ENCODE results near the gene RNF215. TPM values are rescaled to one million over a fixed set of nuclear protein-coding genes. Genes with fewer than 3 reads are reported as not detected.
A peak's percentile ranks its signal among the peaks of the same experiment; 100 is the strongest.

The RNF215 gene
- total RNA-seq, result 1 to 10 TPM; 3.9 to 5.1 (median 4.4) TPM

DNA sequence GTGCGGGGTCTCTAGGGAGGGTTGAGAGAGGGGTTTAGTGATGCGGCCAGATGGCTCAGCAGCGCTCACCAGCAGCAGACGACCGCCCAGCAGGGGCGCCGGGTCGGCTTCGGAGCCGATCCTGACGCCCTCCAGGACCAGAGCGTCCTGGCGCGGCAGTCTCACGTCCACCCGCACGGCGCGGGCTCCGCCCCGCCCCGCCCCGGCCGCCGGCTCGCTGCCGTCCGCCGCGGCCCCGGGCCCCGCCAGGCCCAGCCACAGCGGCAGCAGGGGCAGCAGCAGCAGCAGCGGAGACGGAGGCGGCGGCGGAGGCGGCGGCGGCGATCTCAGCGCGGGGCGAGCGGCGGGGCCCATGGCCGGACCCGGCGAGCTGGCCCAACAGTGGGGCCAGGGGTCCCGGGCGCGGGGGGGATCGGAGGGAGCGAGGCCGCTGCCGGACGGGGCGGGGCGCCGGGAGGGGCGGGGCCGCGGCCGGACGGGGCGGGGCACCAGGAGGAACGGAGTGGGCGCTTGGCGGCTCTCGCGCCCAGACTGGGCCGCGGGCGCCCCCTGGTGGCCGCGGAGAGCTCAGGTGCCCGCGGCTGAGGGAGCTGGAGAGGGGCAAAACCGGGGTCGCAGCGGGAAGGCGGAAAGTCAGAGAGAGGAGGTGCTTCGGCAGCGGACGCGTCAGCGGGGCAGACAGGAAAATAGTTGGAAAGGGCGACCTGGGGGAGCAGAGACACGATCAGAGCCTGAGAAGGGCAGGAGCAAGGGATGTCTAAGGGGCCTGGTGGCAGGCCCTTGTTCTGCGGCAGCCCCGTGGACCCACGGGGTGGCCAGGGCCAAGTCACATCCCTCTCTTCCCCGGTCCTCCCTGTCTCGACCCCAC is at the start of gene RNF215:
TSS of gene RNF215 (minus strand) at position 452 of the 868 bp plus-strand sequence. CDS start at position 354, 98 bp downstream.
- Mint-ChIP-seq H3K4me3 (peak within 1 kb of the TSS; percentile 77), H3K36me3 (ENCODE audit: insufficient read depth) (no peaks in the 10 kb centered on the region), H3K27me3 (ENCODE audit: low read depth) (no peaks in the 10 kb centered on the region), H3K9me3 (no peaks in the 10 kb centered on the region), H3K4me1 (ENCODE audit: low read depth) (peaks cover 16% of the 10 kb centered on the region)
- peak; percentile 78 for DNase-seq
- ATAC-seq, result peak; percentile 85 to 88

DNA sequence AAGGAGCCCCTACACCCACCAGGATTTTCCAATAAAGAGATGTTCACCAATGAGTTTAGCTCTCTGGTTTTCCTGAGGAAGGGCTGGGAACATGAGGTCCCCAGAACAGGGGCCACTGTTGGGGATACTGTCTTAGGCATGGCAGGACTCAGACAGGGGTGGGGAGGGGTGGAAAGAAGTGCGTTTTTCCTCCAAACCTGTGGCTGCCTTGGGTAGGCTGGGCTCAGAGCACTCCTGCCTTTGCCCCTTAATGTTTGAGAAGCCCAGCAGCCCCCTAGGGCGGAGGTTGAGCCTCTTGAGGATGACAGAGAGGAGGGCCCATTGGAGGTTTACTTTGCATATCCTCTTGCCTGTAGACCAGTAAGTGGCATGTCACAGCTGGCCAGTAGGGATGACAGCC is 49.0 kb upstream of the RNF215 start:
- Mint-ChIP-seq H3K4me1 (ENCODE audit: low read depth) (peaks cover 24% of the 10 kb centered on the region), H3K27me3 (ENCODE audit: low read depth) (peaks cover 31% of the 10 kb centered on the region), H3K9me3 (peaks cover 13% of the 10 kb centered on the region), H3K36me3 (ENCODE audit: insufficient read depth) (peaks cover 7% of the 10 kb centered on the region), H3K4me3 (peak overlapping the region; percentile 81)
- no peak for DNase-seq
- ATAC-seq, result no peak

- DNase-seq, result peak; percentile 71
- H3K36me3 Mint-ChIP-seq (ENCODE audit: insufficient read depth), result peaks cover 7% of the 10 kb centered on the region
- H3K9me3 Mint-ChIP-seq, result peaks cover 13% of the 10 kb centered on the region
- H3K27me3 Mint-ChIP-seq (ENCODE audit: low read depth), result peaks cover 27% of the 10 kb centered on the region
- peak; percentile 94 for ATAC-seq
- H3K4me1 Mint-ChIP-seq (ENCODE audit: low read depth), result peaks cover 23% of the 10 kb centered on the region
- H3K4me3 Mint-ChIP-seq, result peak overlapping the region; percentile 81
Observed at GRCh38 chr22:30435674-30436126, 48.5 kb upstream of the RNF215 start.

DNA sequence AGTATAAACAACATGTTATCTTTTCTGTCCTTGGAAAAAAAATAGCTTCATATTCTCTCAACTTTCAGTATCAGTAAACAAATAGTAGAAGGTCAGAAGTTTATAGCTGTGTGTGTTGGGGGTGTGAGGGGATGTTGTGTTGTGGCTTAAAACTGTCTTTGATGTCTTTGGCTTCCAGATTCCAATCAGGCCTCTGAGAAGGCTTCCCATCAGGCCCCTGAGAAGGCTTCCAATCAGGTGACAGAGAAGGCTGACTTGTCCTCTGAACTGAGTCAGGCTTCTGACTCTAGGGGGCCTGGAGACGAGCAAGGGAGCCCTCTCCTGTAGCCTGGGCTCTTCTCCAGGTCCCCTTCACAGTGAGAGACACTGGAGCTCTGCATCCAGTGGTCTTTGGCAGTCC is 47.6 kb upstream of the RNF215 start:
- Mint-ChIP-seq H3K9me3 (peaks cover 13% of the 10 kb centered on the region), H3K27me3 (ENCODE audit: low read depth) (peaks cover 20% of the 10 kb centered on the region), H3K36me3 (ENCODE audit: insufficient read depth) (peaks cover 7% of the 10 kb centered on the region), H3K4me3 (no peak overlapping the region), H3K4me1 (ENCODE audit: low read depth) (peaks cover 23% of the 10 kb centered on the region)
- ATAC-seq (no peak), DNase-seq (no peak)

DNA sequence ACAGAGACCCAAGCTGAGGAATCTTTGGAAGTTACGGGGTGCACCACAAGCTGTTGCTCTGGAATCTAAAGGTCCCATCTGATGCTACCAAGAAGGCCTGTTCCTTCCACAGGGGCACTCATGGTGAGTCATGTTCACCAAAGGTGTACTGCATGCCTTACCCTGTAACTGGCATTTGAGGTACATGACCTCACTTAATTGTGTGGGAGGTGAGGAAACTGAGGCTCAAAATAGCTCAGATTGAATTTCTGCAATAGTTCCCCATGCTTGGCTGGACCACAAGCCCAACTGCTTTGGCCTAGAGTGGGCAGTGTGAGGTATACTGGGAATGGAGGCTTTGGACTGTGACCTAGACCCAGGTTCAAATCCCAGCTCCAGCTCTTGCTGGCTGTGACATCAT is 46.6 kb upstream of the RNF215 start:
- Mint-ChIP-seq H3K36me3 (ENCODE audit: insufficient read depth) (peaks cover 7% of the 10 kb centered on the region), H3K9me3 (peaks cover 13% of the 10 kb centered on the region), H3K4me1 (ENCODE audit: low read depth) (peaks cover 23% of the 10 kb centered on the region), H3K27me3 (ENCODE audit: low read depth) (peaks cover 14% of the 10 kb centered on the region), H3K4me3 (no peak overlapping the region)
- ATAC-seq (no peak), DNase-seq (no peak)

DNA sequence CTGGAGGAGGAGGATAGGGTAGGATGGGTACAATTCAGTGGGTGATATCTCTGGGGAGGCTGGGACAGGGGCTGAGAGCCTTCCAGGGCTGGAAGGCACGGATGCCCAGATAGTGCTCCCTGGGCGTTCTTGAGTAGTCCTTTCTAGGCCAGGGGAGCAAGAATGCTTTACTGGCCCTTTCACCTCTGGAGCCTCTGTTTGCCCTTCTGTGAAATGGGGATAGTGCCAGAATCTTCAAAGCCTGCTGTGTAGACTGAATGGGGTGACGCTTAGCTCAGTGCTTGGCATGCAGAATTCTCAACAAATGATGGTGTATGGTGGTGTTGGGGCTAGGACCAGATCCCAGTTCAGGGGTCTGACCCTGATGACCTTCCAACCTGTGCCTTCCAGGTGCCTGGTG is 46.0 kb upstream of the RNF215 start:
- peaks cover 9% of the 10 kb centered on the region for H3K27me3 Mint-ChIP-seq (ENCODE audit: low read depth)
- peaks cover 11% of the 10 kb centered on the region for H3K36me3 Mint-ChIP-seq (ENCODE audit: insufficient read depth)
- ATAC-seq (no peak), DNase-seq (no peak)
- no peak overlapping the region for H3K4me3 Mint-ChIP-seq
- peaks cover 23% of the 10 kb centered on the region for H3K4me1 Mint-ChIP-seq (ENCODE audit: low read depth)
- peaks cover 13% of the 10 kb centered on the region for H3K9me3 Mint-ChIP-seq

- ATAC-seq (no peak), DNase-seq (no peak)
- Mint-ChIP-seq H3K9me3 (peaks cover 13% of the 10 kb centered on the region), H3K4me3 (no peak overlapping the region), H3K4me1 (ENCODE audit: low read depth) (peaks cover 23% of the 10 kb centered on the region), H3K36me3 (ENCODE audit: insufficient read depth) (peaks cover 13% of the 10 kb centered on the region), H3K27me3 (ENCODE audit: low read depth) (peaks cover 2% of the 10 kb centered on the region)
Observed at GRCh38 chr22:30432520-30432919, 45.3 kb upstream of the RNF215 start.

DNA sequence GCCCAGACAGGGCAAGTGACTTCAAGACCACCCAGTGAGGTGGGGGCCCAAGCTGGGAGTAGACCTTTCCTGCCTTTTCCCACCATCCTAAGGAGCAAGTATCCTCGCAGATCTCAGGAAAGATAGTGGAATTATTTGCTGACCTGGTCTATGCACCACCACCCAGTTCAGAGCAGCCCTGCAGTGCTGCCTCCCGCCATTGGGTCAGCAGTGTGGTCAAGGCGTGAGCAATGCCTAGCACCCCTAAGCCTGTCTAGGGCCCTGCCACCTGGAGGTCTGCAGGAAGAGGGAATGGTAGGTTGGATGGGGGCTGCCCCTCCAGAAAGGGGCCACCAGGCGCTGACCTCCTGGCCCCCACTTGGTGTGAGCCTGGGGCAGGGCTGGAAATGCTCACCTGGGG is 44.9 kb upstream of the RNF215 start:
- peaks cover 12% of the 10 kb centered on the region for H3K9me3 Mint-ChIP-seq

GRCh38 chr22:30430933-30431332 is 43.7 kb upstream of the RNF215 start:
- H3K27me3 Mint-ChIP-seq (ENCODE audit: low read depth), result no peaks in the 10 kb centered on the region
- H3K4me1 Mint-ChIP-seq (ENCODE audit: low read depth), result peaks cover 33% of the 10 kb centered on the region
- H3K4me3 Mint-ChIP-seq, result no peak overlapping the region
- ATAC-seq, result no peak
- DNase-seq, result no peak
- peaks cover 12% of the 10 kb centered on the region for H3K36me3 Mint-ChIP-seq (ENCODE audit: insufficient read depth)
- H3K9me3 Mint-ChIP-seq, result peaks cover 7% of the 10 kb centered on the region

More for the DNA sequence above, 44.9 kb upstream of the RNF215 start:
- no peak overlapping the region for H3K4me3 Mint-ChIP-seq
- DNase-seq (no peak), ATAC-seq (no peak)
- no peaks in the 10 kb centered on the region for H3K27me3 Mint-ChIP-seq (ENCODE audit: low read depth)
- H3K4me1 Mint-ChIP-seq (ENCODE audit: low read depth), result peaks cover 27% of the 10 kb centered on the region
- peaks cover 13% of the 10 kb centered on the region for H3K36me3 Mint-ChIP-seq (ENCODE audit: insufficient read depth)

DNA sequence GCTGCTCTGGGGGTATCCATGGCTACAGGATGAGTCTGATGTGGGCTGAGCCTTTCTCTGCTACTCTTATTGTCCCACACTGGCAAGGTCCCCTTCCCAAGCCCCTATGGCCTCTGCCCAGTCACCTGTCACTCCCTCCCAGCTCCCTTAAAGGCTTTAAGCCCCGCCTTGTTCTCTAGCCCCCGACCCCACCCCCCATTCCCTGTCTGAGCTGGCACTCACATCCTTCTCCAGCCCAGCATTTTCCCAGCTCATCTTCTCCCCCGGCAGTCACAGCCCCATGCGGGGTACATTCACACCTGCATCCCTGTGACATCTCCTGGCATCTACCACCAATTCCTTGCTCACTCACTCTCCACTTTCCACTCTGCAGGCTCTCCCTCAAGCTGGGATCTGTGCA is 42.7 kb upstream of the RNF215 start:
- H3K27me3 Mint-ChIP-seq (ENCODE audit: low read depth), result no peaks in the 10 kb centered on the region
- ATAC-seq (no peak), DNase-seq (no peak)
- no peak overlapping the region for H3K4me3 Mint-ChIP-seq
- H3K36me3 Mint-ChIP-seq (ENCODE audit: insufficient read depth), result peaks cover 6% of the 10 kb centered on the region
- peaks cover 30% of the 10 kb centered on the region for H3K4me1 Mint-ChIP-seq (ENCODE audit: low read depth)
- H3K9me3 Mint-ChIP-seq, result no peaks in the 10 kb centered on the region

GRCh38 chr22:30427871-30428270 is 40.7 kb upstream of the RNF215 start:
- H3K9me3 Mint-ChIP-seq, result no peaks in the 10 kb centered on the region
- peaks cover 31% of the 10 kb centered on the region for H3K4me1 Mint-ChIP-seq (ENCODE audit: low read depth)
- no peak overlapping the region for H3K4me3 Mint-ChIP-seq
- ATAC-seq, result no peak
- DNase-seq, result no peak
- peaks cover 6% of the 10 kb centered on the region for H3K36me3 Mint-ChIP-seq (ENCODE audit: insufficient read depth)
- H3K27me3 Mint-ChIP-seq (ENCODE audit: low read depth), result no peaks in the 10 kb centered on the region

DNA sequence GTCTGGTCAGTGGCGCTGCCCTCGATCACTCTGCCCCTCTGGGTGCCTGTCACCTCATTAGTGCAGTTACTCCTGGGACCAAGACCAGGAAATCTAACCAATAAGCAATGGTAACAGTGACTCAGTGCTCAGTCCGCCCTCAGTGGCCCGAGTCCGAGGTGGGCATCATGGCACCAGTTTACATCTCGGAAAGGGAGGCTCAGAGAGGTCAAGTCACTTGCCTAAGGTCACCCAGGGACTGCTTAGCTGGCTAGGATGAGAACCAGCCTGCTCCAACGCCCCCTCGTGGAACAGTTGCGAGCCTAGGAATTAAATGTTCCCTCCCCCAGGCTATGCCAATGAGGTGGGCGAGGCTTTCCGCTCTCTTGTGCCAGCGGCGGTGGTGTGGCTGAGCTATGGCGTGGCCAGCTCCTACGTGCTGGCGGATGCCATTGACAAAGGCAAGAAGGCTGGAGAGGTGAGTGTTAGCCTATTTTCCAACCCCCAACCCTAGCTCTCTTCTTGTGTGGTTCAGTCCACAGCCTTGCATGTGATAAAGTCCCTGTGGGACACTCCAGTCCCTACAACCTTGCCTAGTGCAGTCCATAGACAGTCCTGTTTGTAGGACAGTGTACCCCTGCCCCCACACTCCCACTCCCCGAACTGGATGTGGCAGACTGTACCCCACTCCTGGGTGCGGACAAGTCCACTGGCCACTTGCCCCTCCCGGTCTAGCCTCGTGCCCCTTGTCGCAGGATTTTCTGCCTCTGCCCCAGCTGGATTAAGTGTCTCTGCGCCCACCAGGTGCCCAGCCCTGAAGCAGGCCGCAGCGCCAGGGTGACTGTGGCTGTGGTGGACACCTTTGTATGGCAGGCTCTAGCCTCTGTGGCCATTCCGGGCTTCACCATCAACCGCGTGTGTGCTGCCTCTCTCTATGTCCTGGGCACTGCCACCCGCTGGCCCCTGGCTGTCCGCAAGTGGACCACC is 39.5 kb upstream of the RNF215 start:
- peak; percentile 83 for DNase-seq
- H3K9me3 Mint-ChIP-seq, result no peaks in the 10 kb centered on the region
- ATAC-seq, result peak; percentile 34 to 47
- peaks cover 43% of the 10 kb centered on the region for H3K4me1 Mint-ChIP-seq (ENCODE audit: low read depth)
- H3K27me3 Mint-ChIP-seq (ENCODE audit: low read depth), result no peaks in the 10 kb centered on the region
- peak overlapping the region; percentile 93 for H3K4me3 Mint-ChIP-seq
- H3K36me3 Mint-ChIP-seq (ENCODE audit: insufficient read depth), result peaks cover 11% of the 10 kb centered on the region

DNA sequence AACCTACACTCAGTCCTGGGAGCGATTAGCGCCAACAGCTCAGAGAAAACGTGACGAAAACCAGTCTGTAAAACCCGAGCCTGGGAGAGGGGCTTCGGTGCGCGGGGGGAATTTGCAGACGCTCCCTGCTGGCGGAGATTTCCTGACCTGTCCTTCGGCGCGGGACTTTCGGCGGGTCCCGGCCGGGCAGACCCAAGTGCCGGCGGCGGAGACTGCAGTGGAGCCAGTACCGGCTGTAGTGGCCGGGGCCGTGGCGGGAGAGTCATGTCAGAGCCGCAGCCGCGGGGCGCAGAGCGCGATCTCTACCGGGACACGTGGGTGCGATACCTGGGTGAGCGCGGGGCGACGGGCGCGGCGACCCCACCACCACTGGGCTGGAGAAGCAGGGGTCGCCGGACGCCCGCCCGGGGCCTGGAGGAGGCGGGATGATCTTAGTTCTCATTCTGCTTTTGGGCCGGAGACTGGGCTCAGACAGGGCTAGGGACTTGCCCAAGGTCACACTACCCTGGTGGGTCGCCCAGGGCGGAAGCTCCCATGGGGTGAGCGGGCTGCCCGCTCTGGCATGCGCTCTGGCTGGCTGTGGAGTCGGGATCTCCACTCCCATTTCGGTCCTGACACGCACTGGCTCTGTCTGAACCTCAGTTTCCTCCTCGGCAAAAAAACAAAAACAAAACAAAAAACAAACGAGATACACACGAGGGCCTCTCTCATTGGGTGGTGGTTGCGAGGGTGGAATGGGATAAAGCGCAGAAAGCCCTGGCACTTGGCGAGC is 38.6 kb upstream of the RNF215 start, which contains the start of gene MTFP1:
TSS of gene MTFP1 (plus strand) at position 153 of the 772 bp plus-strand sequence. CDS start at position 265, 112 bp downstream.
- Mint-ChIP-seq H3K27me3 (ENCODE audit: low read depth) (no peaks in the 10 kb centered on the region), H3K9me3 (no peaks in the 10 kb centered on the region), H3K36me3 (ENCODE audit: insufficient read depth) (peaks cover 11% of the 10 kb centered on the region), H3K4me1 (ENCODE audit: low read depth) (peaks cover 51% of the 10 kb centered on the region), H3K4me3 (peak within 1 kb of the TSS; percentile 93)
- ATAC-seq, result peak; percentile 7 to 13
- DNase-seq, result peak; percentile 42

DNA sequence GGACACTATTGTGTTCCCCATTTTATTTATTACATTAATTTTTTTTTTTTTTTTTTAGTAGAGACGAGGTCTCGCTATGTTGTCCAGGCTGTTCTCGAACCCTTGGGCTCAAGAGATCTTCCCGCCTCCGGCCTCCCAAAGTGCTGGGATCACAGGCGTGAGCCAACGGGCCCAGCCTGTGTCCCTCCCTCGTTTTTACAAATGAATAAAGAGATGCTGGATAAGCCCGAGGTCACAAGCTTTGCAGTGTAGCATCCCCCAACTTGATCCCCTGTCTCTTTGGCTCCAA is 38.1 kb upstream of the RNF215 start:
- ATAC-seq (no peak), DNase-seq (no peak)
- no peaks in the 10 kb centered on the region for H3K9me3 Mint-ChIP-seq
- H3K4me1 Mint-ChIP-seq (ENCODE audit: low read depth), result peaks cover 56% of the 10 kb centered on the region
- H3K36me3 Mint-ChIP-seq (ENCODE audit: insufficient read depth), result peaks cover 14% of the 10 kb centered on the region
- H3K27me3 Mint-ChIP-seq (ENCODE audit: low read depth), result no peaks in the 10 kb centered on the region
- H3K4me3 Mint-ChIP-seq, result peak overlapping the region; percentile 93

Data from activated T-cell treated with anti-CD3 and anti-CD28 coated beads, Interleukin-2, amount 50 U/mL, for 4 hours (primary cell).